ENCODE results near the gene PTPRT. TPM values are rescaled to one million over a fixed set of nuclear protein-coding genes. Genes with fewer than 3 reads are reported as not detected.
A peak's percentile ranks its signal among the peaks of the same experiment; 100 is the strongest.

The PTPRT gene
- total RNA-seq, 6 experiments from 2014 or later, result not detected

DNA sequence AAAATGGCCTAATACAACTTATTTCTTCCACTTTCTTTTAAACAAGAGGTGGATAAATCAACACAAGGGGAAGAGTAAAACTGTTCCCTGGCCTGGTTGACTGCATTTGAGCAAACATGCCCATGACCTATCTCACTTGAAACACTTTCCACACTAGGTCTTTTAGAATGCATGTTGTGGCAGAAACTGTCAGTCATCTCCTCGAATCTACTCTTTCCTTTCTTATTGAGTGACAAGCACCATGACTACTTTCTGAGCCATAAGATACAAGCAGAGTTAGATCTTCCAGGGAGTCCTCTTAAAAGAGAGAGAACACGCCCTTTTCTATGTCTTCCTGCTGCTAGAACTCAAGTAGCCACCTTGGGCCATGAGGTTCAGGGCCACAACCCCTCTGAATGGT, 66.5 kb downstream of the PTPRT start:
- H3K27ac Mint-ChIP-seq, result no peak overlapping the region
- H3K4me1 Mint-ChIP-seq (ENCODE audit: low read depth), result no peaks in the 10 kb centered on the region
- H3K4me3 Mint-ChIP-seq, result no peak overlapping the region

DNA sequence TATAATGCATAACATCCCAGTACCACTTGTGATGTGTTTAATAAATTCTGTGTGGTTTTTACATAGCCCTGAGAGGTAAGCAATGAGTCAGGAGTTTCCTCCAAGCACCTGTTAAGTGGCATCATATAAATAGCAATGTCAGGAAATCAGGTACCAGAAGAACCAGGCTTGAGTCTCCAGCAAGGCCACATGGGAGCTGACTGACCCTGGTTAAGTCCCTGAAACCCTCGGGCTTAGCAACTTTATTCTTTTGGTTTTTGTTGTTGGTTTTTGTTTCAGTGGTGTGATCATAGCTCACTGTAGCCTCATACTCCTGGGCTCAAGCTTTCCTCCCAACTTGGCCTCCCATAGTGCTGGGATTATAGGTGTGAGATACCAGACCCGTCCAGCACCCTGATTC, 70.0 kb downstream of the PTPRT start:
- no peaks in the 10 kb centered on the region; the same call in 1 of the 2 replicates for H3K27me3 Mint-ChIP-seq (ENCODE audit: insufficient read depth)
- no peaks in the 10 kb centered on the region for H3K36me3 Mint-ChIP-seq (ENCODE audit: low read depth)
- H3K4me1 Mint-ChIP-seq (ENCODE audit: low read depth), result no peaks in the 10 kb centered on the region
- no peak overlapping the region for H3K4me3 Mint-ChIP-seq
- DNase-seq, result no peak
- no peak overlapping the region for H3K27ac Mint-ChIP-seq
- H3K9me3 Mint-ChIP-seq, result peaks cover 44% of the 10 kb centered on the region
- TF ChIP-seq, protein P1, sequence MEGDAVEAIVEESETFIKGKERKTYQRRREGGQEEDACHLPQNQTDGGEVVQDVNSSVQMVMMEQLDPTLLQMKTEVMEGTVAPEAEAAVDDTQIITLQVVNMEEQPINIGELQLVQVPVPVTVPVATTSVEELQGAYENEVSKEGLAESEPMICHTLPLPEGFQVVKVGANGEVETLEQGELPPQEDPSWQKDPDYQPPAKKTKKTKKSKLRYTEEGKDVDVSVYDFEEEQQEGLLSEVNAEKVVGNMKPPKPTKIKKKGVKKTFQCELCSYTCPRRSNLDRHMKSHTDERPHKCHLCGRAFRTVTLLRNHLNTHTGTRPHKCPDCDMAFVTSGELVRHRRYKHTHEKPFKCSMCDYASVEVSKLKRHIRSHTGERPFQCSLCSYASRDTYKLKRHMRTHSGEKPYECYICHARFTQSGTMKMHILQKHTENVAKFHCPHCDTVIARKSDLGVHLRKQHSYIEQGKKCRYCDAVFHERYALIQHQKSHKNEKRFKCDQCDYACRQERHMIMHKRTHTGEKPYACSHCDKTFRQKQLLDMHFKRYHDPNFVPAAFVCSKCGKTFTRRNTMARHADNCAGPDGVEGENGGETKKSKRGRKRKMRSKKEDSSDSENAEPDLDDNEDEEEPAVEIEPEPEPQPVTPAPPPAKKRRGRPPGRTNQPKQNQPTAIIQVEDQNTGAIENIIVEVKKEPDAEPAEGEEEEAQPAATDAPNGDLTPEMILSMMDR (IDR thresholded peaks at IDR 0.05), result no peak

More for the DNA sequence above, 66.5 kb downstream of the PTPRT start:
- no peak for DNase-seq
- H3K36me3 Mint-ChIP-seq (ENCODE audit: low read depth), result peaks cover 4% of the 10 kb centered on the region; the same call in 1 of the 2 replicates
- no peaks in the 10 kb centered on the region for H3K27me3 Mint-ChIP-seq (ENCODE audit: insufficient read depth)
- H3K9me3 Mint-ChIP-seq, result peaks cover 44% of the 10 kb centered on the region
- TF ChIP-seq, protein P1 (IDR thresholded peaks at IDR 0.05), result no peak

DNA sequence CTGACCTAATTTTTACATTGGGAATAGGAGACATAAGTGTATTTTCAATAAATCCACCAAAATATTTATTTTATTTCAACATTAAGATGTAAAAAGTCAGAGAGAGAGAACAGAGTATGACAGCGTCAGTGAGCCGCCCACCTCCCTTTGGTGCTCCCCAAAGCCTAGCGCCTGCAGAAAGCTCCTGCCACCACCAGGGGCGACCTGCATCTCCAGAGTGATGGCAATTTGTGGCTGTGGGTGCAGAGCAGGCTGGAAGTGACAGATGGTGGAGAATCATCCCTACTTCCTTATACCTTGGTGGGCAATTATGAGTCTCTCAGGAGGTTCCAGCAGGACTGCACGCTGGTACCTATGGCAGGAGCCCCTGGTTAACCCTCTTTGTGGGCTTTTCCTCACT, 87.3 kb downstream of the PTPRT start:
- Mint-ChIP-seq H3K4me1 (ENCODE audit: low read depth) (no peaks in the 10 kb centered on the region), H3K9me3 (peaks cover 62% of the 10 kb centered on the region), H3K27me3 (ENCODE audit: insufficient read depth) (peaks cover 2% of the 10 kb centered on the region), H3K4me3 (no peak overlapping the region), H3K36me3 (ENCODE audit: low read depth) (no peaks in the 10 kb centered on the region), H3K27ac (no peak overlapping the region)
- TF ChIP-seq, protein P1 (IDR thresholded peaks at IDR 0.05), result peak; percentile 10; the same call in 1 of the 2 replicates
- no peak for DNase-seq

DNA sequence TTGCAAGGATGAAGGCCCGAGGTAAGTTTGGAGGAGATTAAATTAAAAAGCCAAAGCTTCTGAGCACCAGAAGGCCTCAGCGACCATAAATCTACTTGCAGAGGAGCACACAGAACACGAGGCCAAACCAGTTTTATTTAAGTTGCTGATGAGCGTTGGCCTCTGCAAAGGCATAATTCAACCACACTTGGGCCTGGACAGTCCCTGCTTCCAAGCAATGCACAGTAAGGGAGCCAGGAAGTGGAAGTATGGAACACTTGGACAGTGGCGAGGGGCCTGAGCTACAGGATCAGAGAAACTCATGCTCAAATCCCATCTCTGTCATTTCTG, 92.8 kb downstream of the PTPRT start:
- Mint-ChIP-seq H3K36me3 (ENCODE audit: low read depth) (no peaks in the 10 kb centered on the region), H3K9me3 (peaks cover 40% of the 10 kb centered on the region), H3K27ac (no peak overlapping the region), H3K27me3 (ENCODE audit: insufficient read depth) (no peaks in the 10 kb centered on the region), H3K4me1 (ENCODE audit: low read depth) (no peaks in the 10 kb centered on the region), H3K4me3 (no peak overlapping the region)
- TF ChIP-seq, protein P1 (IDR thresholded peaks at IDR 0.05), result no peak
- DNase-seq, result no peak

DNA sequence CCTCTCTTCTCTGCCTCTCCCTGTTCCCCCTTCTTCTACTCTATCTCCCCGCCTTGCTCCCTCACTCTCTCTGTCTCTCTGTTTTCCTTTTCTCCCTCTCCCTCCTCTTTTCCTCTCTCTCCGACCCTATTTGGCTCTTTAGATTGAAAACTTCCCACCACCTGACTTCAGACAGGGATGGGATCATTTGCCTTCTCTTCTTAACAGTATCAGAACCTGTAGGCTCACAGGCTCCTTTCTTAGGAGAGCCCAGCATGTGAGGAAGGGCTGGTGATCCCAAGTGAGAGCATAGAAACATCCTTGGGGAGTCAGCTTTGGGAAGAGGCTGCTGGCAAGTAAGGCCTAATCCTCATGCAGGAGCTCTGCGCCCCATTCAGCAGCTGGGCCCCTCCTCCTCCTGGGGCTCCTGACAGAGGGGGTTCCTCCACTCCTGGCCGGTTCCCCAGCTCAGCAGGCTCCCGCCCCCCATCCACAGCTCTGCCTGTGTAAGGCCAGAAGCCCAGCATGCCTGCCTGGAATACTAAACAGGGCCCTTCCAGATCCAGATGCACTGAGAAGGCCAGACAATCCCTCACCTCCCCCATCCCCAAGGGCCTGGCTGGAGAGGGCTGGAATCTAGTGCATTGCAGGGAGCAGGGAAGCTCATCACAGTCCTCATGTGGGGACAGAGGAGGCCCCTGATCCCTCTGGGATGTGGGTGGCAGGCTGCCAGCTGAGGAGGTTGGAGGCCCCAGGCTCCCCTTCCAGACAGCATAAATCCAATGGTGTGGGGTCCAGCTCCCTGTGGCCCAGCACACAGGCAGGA, 93.4 kb downstream of the PTPRT start:
- Mint-ChIP-seq H3K27me3 (ENCODE audit: insufficient read depth) (no peaks in the 10 kb centered on the region), H3K4me1 (ENCODE audit: low read depth) (no peaks in the 10 kb centered on the region), H3K27ac (no peak overlapping the region), H3K9me3 (peaks cover 40% of the 10 kb centered on the region), H3K4me3 (no peak overlapping the region), H3K36me3 (ENCODE audit: low read depth) (no peaks in the 10 kb centered on the region)
- TF ChIP-seq, protein P1 (IDR thresholded peaks at IDR 0.05), result no peak
- no peak for DNase-seq
